ENCODE data around the gene KSR2.

Gene KSR2

GRCh38 chr12:117836999-117837736 lies 131.6 kb downstream of the KSR2 start:
- H2BK5ac ChIP-seq (ENCODE audit: low read depth, low read length, poor library complexity, severe bottlenecking): peak overlapping the region; percentile 76
- no peak overlapping the region for H2AFZ ChIP-seq (ENCODE audit: low read depth, low read length)
- no peak overlapping the region for H3K4ac ChIP-seq (ENCODE audit: low read depth in 1 of 2, low read length in 2 of 2)
- H3K4me3 ChIP-seq (ENCODE audit: insufficient read depth in 1 of 2, low read depth in 1 of 2, low read length in 2 of 2): no peak overlapping the region
- H2AK5ac ChIP-seq (ENCODE audit: low read length, severe bottlenecking): peak overlapping the region; percentile 98
- peak; percentile 70 for DNase-seq
- H2BK120ac ChIP-seq (ENCODE audit: low read depth, low read length): no peak overlapping the region
- no peak overlapping the region for H3K14ac ChIP-seq (ENCODE audit: low read length in 2 of 2)
- 26% methylated on average over 20 of the region's 22 CpGs for WGBS
- peak overlapping the region; percentile 14 to 54 for H3K18ac ChIP-seq (ENCODE audit: low read depth in 1 of 2, low read length in 2 of 2)
- H3K4me2 ChIP-seq (ENCODE audit: low read length, poor library complexity, severe bottlenecking): no peak overlapping the region
- H2BK12ac ChIP-seq (ENCODE audit: low read length in 2 of 2): peak overlapping the region in 1 of 2 experiments; percentile 37
- H3K4me1 ChIP-seq (ENCODE audit: control insufficient read depth, insufficient read depth, low read depth, low read length): peaks cover 22% of the 10 kb centered on the region
- H2BK15ac ChIP-seq (ENCODE audit: low read depth, poor library complexity, severe bottlenecking): no peak overlapping the region
- H3K27me3 ChIP-seq (ENCODE audit: control insufficient read depth in 1 of 2, insufficient read depth in 1 of 2, low read length in 2 of 2): peaks cover 0 to 61% of the 10 kb centered on the region in 2 experiments
- peak overlapping the region; percentile 45 for H3K27ac ChIP-seq (ENCODE audit: low read length, poor library complexity, severe bottlenecking)
- no peak overlapping the region for H4K91ac ChIP-seq (ENCODE audit: low read length)
- H3K9me3 ChIP-seq (ENCODE audit: control insufficient read depth, low read length): no peaks in the 10 kb centered on the region
- no peaks in the 10 kb centered on the region for H3K36me3 ChIP-seq (ENCODE audit: control insufficient read depth in 1 of 2, insufficient read depth in 2 of 2, low read depth in 1 of 2, low read length in 2 of 2)
- no peaks in the 10 kb centered on the region for H3K79me1 ChIP-seq (replicated peaks; ENCODE audit: low read length, poor library complexity, severe bottlenecking)
- no peak overlapping the region for H3K9ac ChIP-seq (ENCODE audit: low read length)
- no peak overlapping the region for H3K23ac ChIP-seq (ENCODE audit: low read length in 2 of 2)
- H4K8ac ChIP-seq (ENCODE audit: low read length): no peak overlapping the region

- Histone ChIP-seq H2AK5ac (ENCODE audit: low read length, severe bottlenecking) (peak overlapping the region; percentile 98), H3K4me2 (ENCODE audit: low read length, poor library complexity, severe bottlenecking) (no peak overlapping the region), H2BK5ac (ENCODE audit: low read depth, low read length, poor library complexity, severe bottlenecking) (peak overlapping the region; percentile 76), H3K9ac (ENCODE audit: low read length) (no peak overlapping the region), H3K4me1 (ENCODE audit: control insufficient read depth, insufficient read depth, low read depth, low read length) (peaks cover 22% of the 10 kb centered on the region), H2AFZ (ENCODE audit: low read depth, low read length) (no peak overlapping the region), H2BK12ac (ENCODE audit: low read length in 2 of 2) (peak overlapping the region in 1 of 2 experiments; percentile 37), H3K27me3 (ENCODE audit: control insufficient read depth in 1 of 2, insufficient read depth in 1 of 2, low read length in 2 of 2) (peaks cover 0 to 55% of the 10 kb centered on the region in 2 experiments), H2BK120ac (ENCODE audit: low read depth, low read length) (no peak overlapping the region), H3K18ac (ENCODE audit: low read depth in 1 of 2, low read length in 2 of 2) (peak overlapping the region; percentile 11 to 43), H3K23ac (ENCODE audit: low read length in 2 of 2) (peak overlapping the region in 1 of 2 experiments; percentile 9), H3K27ac (ENCODE audit: low read length, poor library complexity, severe bottlenecking) (peak overlapping the region; percentile 45), H4K8ac (ENCODE audit: low read length) (no peak overlapping the region), H4K91ac (ENCODE audit: low read length) (no peak overlapping the region), H3K4ac (ENCODE audit: low read depth in 1 of 2, low read length in 2 of 2) (peak overlapping the region in 1 of 2 experiments; percentile 35), H3K79me1 (replicated peaks; ENCODE audit: low read length, poor library complexity, severe bottlenecking) (no peaks in the 10 kb centered on the region), H3K36me3 (ENCODE audit: control insufficient read depth in 1 of 2, insufficient read depth in 2 of 2, low read depth in 1 of 2, low read length in 2 of 2) (no peaks in the 10 kb centered on the region), H3K14ac (ENCODE audit: low read length in 2 of 2) (no peak overlapping the region), H2BK15ac (ENCODE audit: low read depth, poor library complexity, severe bottlenecking) (no peak overlapping the region), H3K9me3 (ENCODE audit: control insufficient read depth, low read length) (no peaks in the 10 kb centered on the region), H3K4me3 (ENCODE audit: insufficient read depth in 1 of 2, low read depth in 1 of 2, low read length in 2 of 2) (no peak overlapping the region)
- WGBS: 89% methylated on average over 9 of the region's 9 CpGs
- no peak for DNase-seq
Observed at GRCh38 chr12:117836476-117836875, 132.3 kb downstream of the KSR2 start.

DNA sequence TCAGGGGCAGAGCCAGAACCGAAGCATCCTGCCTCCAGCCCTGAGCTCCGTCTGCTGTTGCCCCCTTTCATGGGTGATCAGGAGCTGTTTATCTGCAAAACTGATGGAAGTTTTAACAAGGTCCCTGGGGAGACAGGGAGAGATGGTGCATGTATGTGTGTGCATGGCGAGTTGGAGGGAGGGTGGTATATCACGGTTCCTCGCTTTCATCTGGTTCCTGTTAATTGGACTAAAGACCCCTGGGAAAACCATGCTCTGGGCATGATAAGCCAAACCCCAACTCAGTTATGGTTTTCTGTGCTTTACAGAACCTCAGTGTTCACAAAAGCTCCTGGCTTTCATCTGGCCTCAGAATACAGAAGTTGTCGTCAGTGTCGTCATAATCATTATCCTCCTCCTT lies 133.6 kb downstream of the KSR2 start:
- no peak overlapping the region for H3K4me2 ChIP-seq (ENCODE audit: low read length, poor library complexity, severe bottlenecking)
- H3K9me3 ChIP-seq (ENCODE audit: control insufficient read depth, low read length): no peaks in the 10 kb centered on the region
- peak overlapping the region; percentile 81 for H2AK5ac ChIP-seq (ENCODE audit: low read length, severe bottlenecking)
- no peak overlapping the region for H2BK120ac ChIP-seq (ENCODE audit: low read depth, low read length)
- no peak overlapping the region for H3K18ac ChIP-seq (ENCODE audit: low read depth in 1 of 2, low read length in 2 of 2)
- H3K4me1 ChIP-seq (ENCODE audit: control insufficient read depth, insufficient read depth, low read depth, low read length): peaks cover 25% of the 10 kb centered on the region
- no peak overlapping the region for H3K9ac ChIP-seq (ENCODE audit: low read length)
- H3K27me3 ChIP-seq (ENCODE audit: control insufficient read depth in 1 of 2, insufficient read depth in 1 of 2, low read length in 2 of 2): peaks cover 0 to 45% of the 10 kb centered on the region in 2 experiments
- no peak overlapping the region for H3K27ac ChIP-seq (ENCODE audit: low read length, poor library complexity, severe bottlenecking)
- WGBS: 95% methylated on average over 7 of the region's 7 CpGs
- no peak overlapping the region for H4K91ac ChIP-seq (ENCODE audit: low read length)
- H3K14ac ChIP-seq (ENCODE audit: low read length in 2 of 2): no peak overlapping the region
- H2BK5ac ChIP-seq (ENCODE audit: low read depth, low read length, poor library complexity, severe bottlenecking): no peak overlapping the region
- no peak for DNase-seq
- no peaks in the 10 kb centered on the region for H3K36me3 ChIP-seq (ENCODE audit: control insufficient read depth in 1 of 2, insufficient read depth in 2 of 2, low read depth in 1 of 2, low read length in 2 of 2)
- H3K4ac ChIP-seq (ENCODE audit: low read depth in 1 of 2, low read length in 2 of 2): peak overlapping the region in 1 of 2 experiments; percentile 17
- H3K79me1 ChIP-seq (replicated peaks; ENCODE audit: low read length, poor library complexity, severe bottlenecking): no peaks in the 10 kb centered on the region
- H4K8ac ChIP-seq (ENCODE audit: low read length): no peak overlapping the region
- H2BK12ac ChIP-seq (ENCODE audit: low read length in 2 of 2): no peak overlapping the region
- H3K23ac ChIP-seq (ENCODE audit: low read length in 2 of 2): no peak overlapping the region
- no peak overlapping the region for H2BK15ac ChIP-seq (ENCODE audit: low read depth, poor library complexity, severe bottlenecking)
- no peak overlapping the region for H3K4me3 ChIP-seq (ENCODE audit: insufficient read depth in 1 of 2, low read depth in 1 of 2, low read length in 2 of 2)
- H2AFZ ChIP-seq (ENCODE audit: low read depth, low read length): no peak overlapping the region

DNA sequence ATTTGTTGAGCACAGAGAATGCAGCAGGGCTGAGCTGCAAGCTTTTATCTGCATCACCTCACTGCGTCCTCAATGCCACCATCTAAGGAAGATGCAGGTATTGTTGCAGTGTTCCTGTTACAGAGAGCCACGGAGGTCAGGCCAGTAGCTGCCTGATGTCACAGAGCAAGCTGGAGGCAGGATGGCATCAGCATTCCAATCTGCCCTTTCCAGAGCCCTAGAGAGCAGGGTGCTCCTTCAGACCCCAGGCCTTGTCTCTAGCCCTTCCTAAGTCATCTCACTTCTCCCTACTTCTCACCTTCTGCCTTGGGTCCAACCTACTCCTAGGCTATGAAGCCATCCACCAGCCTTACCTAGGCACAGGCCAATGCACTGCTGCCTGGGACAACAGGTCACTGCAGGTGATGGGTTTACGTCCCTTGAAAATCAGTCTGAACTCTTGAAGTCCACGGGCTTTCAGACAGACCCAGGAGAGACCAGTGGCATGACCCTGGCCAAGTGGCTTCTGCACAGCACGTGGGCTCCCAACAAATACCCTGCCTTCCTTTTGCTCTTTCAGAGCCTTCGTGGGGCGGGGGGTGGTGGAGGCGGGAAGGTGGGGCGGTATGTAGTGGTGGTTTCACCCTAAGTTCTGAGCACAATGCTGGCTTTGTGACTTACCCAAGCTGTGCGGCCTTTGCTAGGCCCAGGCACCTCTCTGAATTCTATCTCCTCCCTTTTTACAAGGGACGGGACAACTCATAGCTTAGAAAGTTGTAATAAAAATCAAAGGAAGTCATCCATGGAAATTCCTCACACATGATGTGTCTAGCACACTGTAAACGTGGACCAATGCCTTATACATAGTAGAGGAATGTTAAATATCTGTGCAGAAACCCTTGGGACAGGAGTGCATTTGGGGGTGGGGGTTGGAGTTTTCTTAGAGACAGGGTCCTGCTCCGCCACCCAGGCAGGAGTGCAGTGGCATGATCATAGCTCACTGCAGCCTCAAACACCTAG lies 136.0 kb downstream of the KSR2 start:
- no peak overlapping the region for H2BK15ac ChIP-seq (ENCODE audit: low read depth, poor library complexity, severe bottlenecking)
- no peaks in the 10 kb centered on the region for H3K36me3 ChIP-seq (ENCODE audit: control insufficient read depth in 1 of 2, insufficient read depth in 2 of 2, low read depth in 1 of 2, low read length in 2 of 2)
- H3K4ac ChIP-seq (ENCODE audit: low read depth in 1 of 2, low read length in 2 of 2): no peak overlapping the region

More for the DNA sequence above, 136.0 kb downstream of the KSR2 start:
- no peak overlapping the region for H2AFZ ChIP-seq (ENCODE audit: low read depth, low read length)
- H3K18ac ChIP-seq (ENCODE audit: low read depth in 1 of 2, low read length in 2 of 2): no peak overlapping the region
- H4K91ac ChIP-seq (ENCODE audit: low read length): no peak overlapping the region
- peak overlapping the region; percentile 98 for H2AK5ac ChIP-seq (ENCODE audit: low read length, severe bottlenecking)
- H3K23ac ChIP-seq (ENCODE audit: low read length in 2 of 2): no peak overlapping the region
- H3K4me1 ChIP-seq (ENCODE audit: control insufficient read depth, insufficient read depth, low read depth, low read length): peaks cover 25% of the 10 kb centered on the region
- 79% methylated on average over 9 of the region's 13 CpGs for WGBS
- H3K27me3 ChIP-seq (ENCODE audit: control insufficient read depth in 1 of 2, insufficient read depth in 1 of 2, low read length in 2 of 2): peaks cover 0 to 23% of the 10 kb centered on the region in 2 experiments
- no peak overlapping the region for H4K8ac ChIP-seq (ENCODE audit: low read length)
- H2BK12ac ChIP-seq (ENCODE audit: low read length in 2 of 2): no peak overlapping the region
- H3K27ac ChIP-seq (ENCODE audit: low read length, poor library complexity, severe bottlenecking): peak overlapping the region; percentile 86
- no peak overlapping the region for H3K14ac ChIP-seq (ENCODE audit: low read length in 2 of 2)
- H3K4me2 ChIP-seq (ENCODE audit: low read length, poor library complexity, severe bottlenecking): no peak overlapping the region
- peaks cover 20% of the 10 kb centered on the region for H3K9me3 ChIP-seq (ENCODE audit: control insufficient read depth, low read length)
- H3K9ac ChIP-seq (ENCODE audit: low read length): no peak overlapping the region
- peak overlapping the region; percentile 89 for H2BK5ac ChIP-seq (ENCODE audit: low read depth, low read length, poor library complexity, severe bottlenecking)
- no peak overlapping the region for H2BK120ac ChIP-seq (ENCODE audit: low read depth, low read length)
- no peak overlapping the region for H3K4me3 ChIP-seq (ENCODE audit: insufficient read depth in 1 of 2, low read depth in 1 of 2, low read length in 2 of 2)
- DNase-seq: peak; percentile 22
- H3K79me1 ChIP-seq (replicated peaks; ENCODE audit: low read length, poor library complexity, severe bottlenecking): no peaks in the 10 kb centered on the region

All from mesenchymal stem cell (in vitro differentiated cells and primary cell).